Astrocyte of the cerebellum (primary cell): ENCODE results near the gene ABTB2.

ENCODE experiments used
- DNase-seq: peaks from one replicate; pipeline ENCODE4 v3.0.0-alpha.2; 2011; ENCODE audit warnings: low read depth
- H3K4me3 ChIP-seq: 2 replicates; pipeline ENCODE4 v1.5.1; 2011; ENCODE audit warnings: mild to moderate bottlenecking, low read depth, low read length, moderate library complexity
- CTCF ChIP-seq: IDR thresholded peaks from 2 replicates; pipeline ENCODE4 v1.5.1; 2012; ENCODE audit warnings: low read length, low read depth, moderate library complexity, mild to moderate bottlenecking; ENCODE audit errors: missing control alignments
- in situ Hi-C: cut with HindIII; loops from 2 replicates; pipeline ENCODE4 v1.10.0; 2017; ENCODE audit warnings: low sequenced_read_pairs

The ABTB2 gene

GRCh38 chr11:34216706-34217105 is 141.1 kb downstream of the ABTB2 start:
- in situ Hi-C loops: no loop called here
- no peak for DNase-seq
- H3K4me3 ChIP-seq: no peak overlapping the region
- no peak for TF ChIP-seq CTCF

- H3K4me3 ChIP-seq: no peak overlapping the region
- no peak for DNase-seq
- no peak for TF ChIP-seq CTCF
- in situ Hi-C loops: no loop called here
Observed at GRCh38 chr11:34215806-34216453, 141.9 kb downstream of the ABTB2 start.

DNA sequence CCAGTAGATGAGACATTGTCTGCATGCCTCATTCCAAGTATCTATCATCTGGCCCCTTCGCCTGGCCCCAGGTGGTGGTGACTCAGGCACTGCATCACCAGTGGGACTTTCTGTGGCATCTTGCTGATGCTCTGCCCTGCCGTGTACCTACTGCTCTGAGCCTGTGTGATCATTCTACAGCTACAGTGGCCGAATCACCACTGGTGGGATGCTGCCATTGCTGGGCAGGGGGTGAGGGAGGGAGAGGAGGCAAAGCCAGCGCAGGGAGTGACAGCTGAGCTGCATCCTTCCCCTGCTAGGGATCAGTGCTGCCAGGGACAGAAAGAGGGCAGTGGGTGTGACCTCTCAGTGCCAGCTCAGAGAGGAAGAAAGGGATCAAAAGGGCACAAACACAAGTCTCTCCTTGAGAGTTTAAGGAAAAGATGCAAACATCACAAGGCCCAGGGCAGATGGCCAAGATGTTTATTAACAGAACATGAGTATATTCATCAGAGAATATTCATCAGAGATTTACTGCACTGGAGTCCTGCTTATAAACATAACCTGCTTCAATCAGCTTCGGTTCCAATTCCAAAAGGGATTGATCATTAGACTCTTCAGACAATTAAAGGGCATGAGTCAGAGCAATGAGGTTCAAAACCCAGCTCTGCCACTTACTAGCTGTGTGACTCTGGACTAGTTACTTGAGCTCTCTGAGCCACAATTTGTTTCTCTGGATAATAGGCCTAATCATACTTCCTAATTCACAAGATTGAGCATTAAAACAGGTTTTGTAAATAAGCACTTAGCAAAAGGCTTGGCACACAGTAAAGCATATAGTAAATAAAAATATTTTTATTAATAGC is 142.6 kb downstream of the ABTB2 start:
- no peak for TF ChIP-seq CTCF
- DNase-seq: no peak
- H3K4me3 ChIP-seq: no peak overlapping the region
- in situ Hi-C loops: no loop called here

DNA sequence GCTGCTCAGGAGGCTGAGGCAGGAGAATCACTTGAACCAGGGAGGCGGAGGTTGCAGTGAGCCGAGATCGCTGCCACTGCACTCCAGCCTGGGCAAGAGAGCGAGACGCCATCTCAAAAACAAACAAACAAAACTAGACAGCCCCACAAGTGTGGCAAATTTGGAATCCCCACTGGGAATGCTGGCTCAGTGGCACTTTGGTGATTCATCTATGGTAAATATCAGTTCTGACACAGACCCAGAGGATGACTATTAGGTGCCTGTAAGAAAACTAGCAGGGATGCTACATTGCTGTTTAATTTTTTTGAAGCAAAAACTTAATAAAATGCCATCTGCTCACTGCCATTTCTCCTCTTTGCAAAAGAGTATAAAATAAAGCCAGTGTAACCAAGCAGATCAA is 144.4 kb downstream of the ABTB2 start:
- H3K4me3 ChIP-seq: no peak overlapping the region
- in situ Hi-C loops: no loop called here
- no peak for DNase-seq
- TF ChIP-seq CTCF: no peak

DNA sequence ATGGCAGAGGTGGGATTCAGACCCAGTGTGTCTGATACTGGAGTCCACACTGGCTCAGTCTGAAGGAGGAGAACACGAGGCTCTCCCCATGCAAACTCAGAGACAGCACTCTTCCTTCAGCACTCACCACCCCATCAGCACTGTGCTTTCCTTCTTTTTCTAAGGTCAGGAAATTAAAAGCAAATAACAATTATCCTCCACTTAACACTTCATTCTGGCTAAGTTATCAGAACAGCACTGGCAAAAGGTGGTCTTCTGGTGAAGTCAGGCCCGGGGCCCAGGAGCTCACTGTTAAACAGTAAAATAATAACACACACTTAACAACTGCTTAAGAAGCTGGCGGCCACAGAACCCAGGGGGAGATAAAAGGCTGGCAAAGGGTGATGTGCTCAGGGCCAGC is 145.2 kb downstream of the ABTB2 start:
- no peak for TF ChIP-seq CTCF
- no peak for DNase-seq
- in situ Hi-C loops: no loop called here
- no peak overlapping the region for H3K4me3 ChIP-seq

GRCh38 chr11:34209809-34210208 is 148.0 kb downstream of the ABTB2 start:
- TF ChIP-seq CTCF: no peak
- in situ Hi-C loops: no loop called here
- no peak overlapping the region for H3K4me3 ChIP-seq
- DNase-seq: no peak
